H1 (cell line): ENCODE measurements around the gene PLXDC2. TPM values are rescaled to one million over a fixed set of nuclear protein-coding genes. Genes with fewer than 3 reads are reported as not detected.

Experiments used
- CHD7 ChIP-seq: fragments of 300-600 bp; sonication (generic); IDR thresholded peaks from 2 replicates; pipeline ENCODE4 v1.7.1; 2012; ENCODE audit warnings: low read length, moderate library complexity, mild to moderate bottlenecking, inconsistent platforms; ENCODE audit not compliant: insufficient replicate concordance
- KDM1A ChIP-seq: fragments of 200-600, 300-600 bp; sonication (generic); IDR thresholded peaks from 2 replicates; pipeline ENCODE4 v1.7.1; 2016; ENCODE audit warnings: mild to moderate bottlenecking, low read length, borderline replicate concordance
- MAX ChIP-seq: IDR thresholded peaks from 2 replicates; pipeline ENCODE4 v1.6.1; 2012; ENCODE audit warnings: inconsistent platforms
- RAD21 ChIP-seq, 2 experiments: IDR thresholded peaks in 1 of 2; conservative IDR thresholded peaks in 1 of 2; 2 replicates each; pipeline ENCODE4 v1.6.1; 2011; ENCODE audit warnings: low read depth in 2 of 2, low read length in 2 of 2, improper control_type of control experiment in 1 of 2, inconsistent platforms in 1 of 2, mild to moderate bottlenecking in 1 of 2, moderate library complexity in 1 of 2
- SP1 ChIP-seq: IDR thresholded peaks from 2 replicates; pipeline ENCODE4 v1.6.1; 2011; ENCODE audit warnings: low read depth, low read length
- TCF12 ChIP-seq: IDR thresholded peaks from 2 replicates; pipeline ENCODE4 v1.6.1; 2011; ENCODE audit warnings: low read depth, mild to moderate bottlenecking, low read length
- TEAD4 ChIP-seq: IDR thresholded peaks from 2 replicates; pipeline ENCODE4 v1.6.1; 2012; ENCODE audit warnings: low read depth, low read length, inconsistent platforms, mixed read lengths
- YY1 ChIP-seq: IDR thresholded peaks from 2 replicates; pipeline ENCODE4 v1.6.1; 2011; ENCODE audit warnings: low read depth, mild to moderate bottlenecking, low read length
- polyA plus RNA-seq, 7 experiments: library from polyadenylated mRNA; depleted of rRNA in 3 of 7; stranded (reverse) in 5 of 7; unstranded in 2 of 7; fragments of >200 nt in 5 of 7; fragments of 200-250 nt in 2 of 7; gene quantifications; 1 replicate in 5 of 7; 2 replicates in 1 of 7; 4 replicates in 1 of 7; pipeline versions ENCODE4 v1.2.1 to v1.2.3, GENCODE V29; 2011 to 2013; ENCODE audit warnings: missing spikeins in 2 of 7, mixed read lengths in 2 of 7
- total RNA-seq: library from RNA; stranded (reverse); fragmentation: NEBNext Ultra II Directional; extraction: Animal tissue kit (Norgen Biotek cat#: 25700); gene quantifications from 2 replicates; pipeline ENCODE4 v1.2.1, GENCODE V29; 2021

PLXDC2 gene
- total and polyA plus RNA-seq, 2 of the 8 experiments (the other 6 are each of a cell fraction or from before 2014, with no cell fraction given): 23.0 to 40.5 TPM

GRCh38 chr10:19788075-19788686 lies 28.1 kb upstream of the PLXDC2 start (continued):
- TF ChIP-seq TEAD4: peak; percentile 67; the same call in 1 of the 2 replicates
- TF ChIP-seq KDM1A: no peak
- peak; percentile 66 to 72 for TF ChIP-seq RAD21 (IDR thresholded peaks at IDR 0.05 in 1 of 2, conservative IDR thresholded peaks at IDR 0.05 in 1 of 2; ENCODE audit: low read depth in 2 of 2, low read length in 2 of 2)
- no peak for TF ChIP-seq TCF12
- TF ChIP-seq SP1: no peak
- peak; percentile 66 for TF ChIP-seq CHD7
- no peak for TF ChIP-seq MAX
- TF ChIP-seq YY1: no peak
